Measurements from ENCODE around the gene XRN1. TPM values are rescaled to one million over a fixed set of nuclear protein-coding genes. Genes with fewer than 3 reads are reported as not detected.

XRN1 gene
- total RNA-seq, 6 donors from 2014 or later: 34.1 to 60.5 (median 38.4) TPM

GRCh38 chr3:142484912-142485435 is 37.1 kb upstream of the XRN1 start:
- TF ChIP-seq POLR2A (IDR thresholded peaks at IDR 0.05): no peak
- TF ChIP-seq, protein P1, sequence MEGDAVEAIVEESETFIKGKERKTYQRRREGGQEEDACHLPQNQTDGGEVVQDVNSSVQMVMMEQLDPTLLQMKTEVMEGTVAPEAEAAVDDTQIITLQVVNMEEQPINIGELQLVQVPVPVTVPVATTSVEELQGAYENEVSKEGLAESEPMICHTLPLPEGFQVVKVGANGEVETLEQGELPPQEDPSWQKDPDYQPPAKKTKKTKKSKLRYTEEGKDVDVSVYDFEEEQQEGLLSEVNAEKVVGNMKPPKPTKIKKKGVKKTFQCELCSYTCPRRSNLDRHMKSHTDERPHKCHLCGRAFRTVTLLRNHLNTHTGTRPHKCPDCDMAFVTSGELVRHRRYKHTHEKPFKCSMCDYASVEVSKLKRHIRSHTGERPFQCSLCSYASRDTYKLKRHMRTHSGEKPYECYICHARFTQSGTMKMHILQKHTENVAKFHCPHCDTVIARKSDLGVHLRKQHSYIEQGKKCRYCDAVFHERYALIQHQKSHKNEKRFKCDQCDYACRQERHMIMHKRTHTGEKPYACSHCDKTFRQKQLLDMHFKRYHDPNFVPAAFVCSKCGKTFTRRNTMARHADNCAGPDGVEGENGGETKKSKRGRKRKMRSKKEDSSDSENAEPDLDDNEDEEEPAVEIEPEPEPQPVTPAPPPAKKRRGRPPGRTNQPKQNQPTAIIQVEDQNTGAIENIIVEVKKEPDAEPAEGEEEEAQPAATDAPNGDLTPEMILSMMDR (IDR thresholded peaks at IDR 0.05): no peak
- TF ChIP-seq POLR2AphosphoS5 (IDR thresholded peaks at IDR 0.05): no peak
- TF ChIP-seq EP300 (IDR thresholded peaks at IDR 0.05): no peak
- H3K27ac ChIP-seq: no peak overlapping the region
- peaks cover 8 to 84% (median 26%) of the 10 kb centered on the region in 4 donors for H3K36me3 ChIP-seq
- WGBS, 2 donors: 93 to 98% methylated on average over 4 of the region's 4 CpGs
- H3K4me1 ChIP-seq: no peaks in the 10 kb centered on the region
- no peak overlapping the region for H3K4me3 ChIP-seq
- H3K27me3 ChIP-seq: no peaks in the 10 kb centered on the region
- DNase-seq (no peak), ATAC-seq (ENCODE audit: low FRiP score in 2 of 2) (no peak)
- peaks cover 6 to 17% (median 12%) of the 10 kb centered on the region in 4 donors for H3K9me3 ChIP-seq

- no peak overlapping the region for H3K4me3 ChIP-seq
- peaks cover 6 to 17% (median 12%) of the 10 kb centered on the region in 4 donors for H3K9me3 ChIP-seq
- ATAC-seq (ENCODE audit: low FRiP score in 2 of 2) (no peak), DNase-seq (no peak)
- no peaks in the 10 kb centered on the region for H3K27me3 ChIP-seq
- peaks cover 8 to 56% (median 23%) of the 10 kb centered on the region in 4 donors for H3K36me3 ChIP-seq
- no peak for TF ChIP-seq POLR2AphosphoS5 (IDR thresholded peaks at IDR 0.05)
- TF ChIP-seq EP300 (IDR thresholded peaks at IDR 0.05): no peak
- TF ChIP-seq, protein P1 (IDR thresholded peaks at IDR 0.05): no peak
- TF ChIP-seq POLR2A (IDR thresholded peaks at IDR 0.05): no peak
- H3K27ac ChIP-seq: no peak overlapping the region
- H3K4me1 ChIP-seq: no peaks in the 10 kb centered on the region
- WGBS, 2 donors: 90 to 100% methylated on average over 2 of the region's 2 CpGs
These were observed 33.4 kb upstream of the XRN1 start for GRCh38 chr3:142481196-142481595.

DNA sequence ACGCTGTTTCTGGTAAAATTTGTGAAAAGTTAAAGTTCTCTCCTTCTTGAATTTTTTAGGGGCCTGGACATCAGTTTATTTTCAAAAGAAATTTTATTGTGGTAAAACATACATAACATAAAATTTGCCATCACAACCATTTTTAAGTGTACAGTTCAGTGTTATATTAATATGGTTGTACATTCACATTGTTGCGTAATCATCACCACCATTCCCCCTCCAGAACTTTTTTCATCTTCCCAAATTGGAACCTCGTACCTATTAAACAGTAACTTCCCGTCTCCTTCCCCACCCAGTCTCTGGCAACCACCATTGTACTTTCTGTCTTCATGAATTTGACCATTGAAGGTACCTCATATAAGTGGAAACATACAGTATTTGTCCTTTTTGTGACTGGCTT is 23.0 kb upstream of the XRN1 start:
- no peaks in the 10 kb centered on the region for H3K4me1 ChIP-seq
- peaks cover 0 to 5% (median 0%) of the 10 kb centered on the region in 4 donors for H3K36me3 ChIP-seq
- WGBS, 2 donors: 92 to 94% methylated on average over 4 of the region's 4 CpGs
- no peaks in the 10 kb centered on the region for H3K27me3 ChIP-seq
- H3K4me3 ChIP-seq: no peak overlapping the region
- ATAC-seq (ENCODE audit: low FRiP score in 2 of 2) (no peak), DNase-seq (no peak)
- no peak overlapping the region for H3K27ac ChIP-seq
- peaks cover 0 to 9% (median 3%) of the 10 kb centered on the region in 4 donors for H3K9me3 ChIP-seq
- TF ChIP-seq POLR2A (IDR thresholded peaks at IDR 0.05) (no peak), EP300 (IDR thresholded peaks at IDR 0.05) (no peak), POLR2AphosphoS5 (IDR thresholded peaks at IDR 0.05) (no peak)
- TF ChIP-seq, protein P1 (IDR thresholded peaks at IDR 0.05): no peak

GRCh38 chr3:142468456-142468855 is 20.6 kb upstream of the XRN1 start:
- Histone ChIP-seq H3K36me3 (peaks cover 0 to 5% (median 2%) of the 10 kb centered on the region in 4 donors), H3K4me1 (no peaks in the 10 kb centered on the region), H3K9me3 (peaks cover 0 to 4% (median under 1%) of the 10 kb centered on the region in 4 donors), H3K27me3 (no peaks in the 10 kb centered on the region), H3K4me3 (no peak overlapping the region), H3K27ac (no peak overlapping the region)
- ATAC-seq (ENCODE audit: low FRiP score in 2 of 2): no peak
- DNase-seq: no peak
- WGBS, 2 donors: 97 to 98% methylated on average over 4 of the region's 4 CpGs
- TF ChIP-seq EP300 (IDR thresholded peaks at IDR 0.05) (no peak), POLR2A (IDR thresholded peaks at IDR 0.05) (no peak), POLR2AphosphoS5 (IDR thresholded peaks at IDR 0.05) (no peak)
- TF ChIP-seq, protein P1 (IDR thresholded peaks at IDR 0.05): no peak

- no peaks in the 10 kb centered on the region for H3K9me3 ChIP-seq
- DNase-seq (no peak), ATAC-seq (ENCODE audit: low FRiP score in 2 of 2) (no peak)
- peaks cover 0 to 5% (median 2%) of the 10 kb centered on the region in 4 donors for H3K36me3 ChIP-seq
- H3K27me3 ChIP-seq: no peaks in the 10 kb centered on the region
- TF ChIP-seq POLR2AphosphoS5 (IDR thresholded peaks at IDR 0.05): no peak
- TF ChIP-seq EP300 (IDR thresholded peaks at IDR 0.05): no peak
- no peak for TF ChIP-seq POLR2A (IDR thresholded peaks at IDR 0.05)
- TF ChIP-seq, protein P1 (IDR thresholded peaks at IDR 0.05): no peak
- H3K4me1 ChIP-seq: no peaks in the 10 kb centered on the region
- no peak overlapping the region for H3K4me3 ChIP-seq
- 95 to 96% methylated on average over 3 of the region's 3 CpGs for WGBS, 2 donors
- no peak overlapping the region for H3K27ac ChIP-seq
These were observed 19.9 kb upstream of the XRN1 start for GRCh38 chr3:142467768-142468167.
